Measurements from ENCODE around the gene C1QL2.

The C1QL2 gene

DNA sequence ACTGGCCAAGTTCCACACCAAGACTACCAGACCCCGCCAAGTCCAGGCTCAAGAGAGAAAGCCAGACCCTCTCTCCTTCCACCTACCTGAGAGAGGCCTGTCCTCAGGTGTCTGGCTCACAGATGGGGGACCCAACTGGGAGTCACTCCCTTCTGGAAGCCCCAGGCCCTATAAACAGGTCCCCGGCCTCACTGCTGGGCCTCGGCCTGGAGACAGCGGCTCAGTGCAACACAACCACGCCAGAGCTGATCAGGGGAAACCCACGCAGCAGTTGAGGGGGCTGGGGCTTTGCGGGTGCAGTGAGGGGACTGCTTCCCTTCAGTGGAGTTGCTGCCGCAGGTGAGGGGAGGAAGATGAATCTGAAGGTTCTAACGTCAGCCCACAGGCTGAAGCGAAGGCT lies 22.8 kb upstream of the C1QL2 start:
- intact Hi-C loops (cut with DNase I) = no loop called here
- DNase-seq = no peak

DNA sequence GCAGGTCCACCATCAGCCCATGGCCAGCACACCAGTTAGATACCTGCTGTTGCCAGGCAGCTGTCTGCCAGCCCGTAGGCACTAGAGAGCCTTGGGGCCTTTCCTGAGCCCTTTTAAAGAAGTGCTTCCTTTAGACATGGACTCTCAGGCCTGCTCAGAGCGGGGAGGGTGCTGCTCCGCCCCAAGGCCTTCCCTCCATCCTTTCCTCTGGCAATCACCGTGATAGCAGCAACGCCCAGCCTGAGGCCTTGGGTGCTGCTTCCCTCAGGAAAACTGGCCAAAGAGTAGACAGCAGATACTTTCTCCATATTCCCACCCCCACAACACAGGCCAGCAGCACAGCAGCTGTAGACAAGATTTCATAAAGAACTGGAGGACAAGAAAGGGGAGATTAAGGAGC lies 22.3 kb upstream of the C1QL2 start:
- intact Hi-C loops (cut with DNase I) = no loop called here
- DNase-seq = no peak

DNA sequence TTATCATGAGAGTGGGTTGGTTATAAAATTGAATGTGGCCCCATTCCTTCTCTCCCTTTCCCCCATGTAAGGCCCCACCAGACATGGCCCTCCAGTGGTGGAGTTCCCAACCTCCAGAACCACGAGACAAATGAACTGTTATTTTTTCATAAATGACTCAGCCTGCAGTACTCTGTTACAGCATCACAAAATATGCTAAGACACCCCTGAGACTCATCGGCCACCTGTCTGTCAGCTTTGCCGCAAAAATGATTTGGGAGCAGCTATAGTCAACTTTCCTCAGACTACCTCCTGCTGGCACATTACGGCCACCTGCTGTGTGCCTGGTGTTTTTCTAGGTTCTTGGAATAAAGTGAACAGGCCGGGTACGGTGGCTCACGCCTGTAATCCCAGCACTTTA lies 21.4 kb upstream of the C1QL2 start:
- intact Hi-C loops (cut with DNase I) = no loop called here
- no peak for DNase-seq

DNA sequence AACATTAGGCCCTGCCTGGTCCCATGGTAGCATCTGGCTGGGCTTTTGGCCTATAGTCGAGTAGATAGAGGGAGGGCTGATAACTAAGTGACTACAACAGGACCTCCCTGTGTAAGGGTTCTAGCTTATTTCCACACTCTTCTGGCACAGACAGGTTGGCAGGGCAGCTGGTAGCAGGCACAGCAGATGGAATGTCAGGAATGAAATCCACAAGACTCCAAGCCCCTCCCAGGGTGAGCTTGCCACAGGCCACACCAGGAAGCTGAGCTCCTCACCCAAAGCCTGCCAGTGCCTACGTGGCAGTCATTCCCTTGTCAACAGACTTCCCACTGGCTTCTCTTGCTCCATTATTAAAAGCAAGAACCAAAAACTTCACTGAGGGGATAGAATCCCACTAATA lies 20.7 kb upstream of the C1QL2 start:
- intact Hi-C loops (cut with DNase I) = no loop called here

DNA sequence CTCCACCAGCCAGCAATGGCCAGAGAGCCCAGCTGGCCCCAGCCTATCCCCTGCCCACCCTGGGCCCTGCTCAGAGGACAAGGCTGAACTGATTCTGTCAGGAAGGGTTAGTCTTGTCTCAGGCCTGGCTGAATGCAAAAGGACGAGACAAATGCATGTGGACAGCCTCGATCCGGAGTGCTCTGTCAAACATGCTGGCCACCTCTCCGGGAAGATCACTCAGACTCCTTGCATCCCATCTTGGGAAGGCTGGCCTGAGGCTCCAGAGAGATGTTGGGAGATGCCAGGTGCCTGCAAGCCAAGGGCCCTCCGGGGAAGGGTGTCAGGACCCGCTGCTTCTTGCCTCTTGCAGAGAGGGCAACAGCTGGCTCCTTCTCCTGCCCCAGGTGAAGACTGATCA lies 20.2 kb upstream of the C1QL2 start:
- DNase-seq = no peak
- intact Hi-C loops (cut with DNase I) = no loop called here

More for the DNA sequence above, 20.7 kb upstream of the C1QL2 start:
- no peak for DNase-seq

DNA sequence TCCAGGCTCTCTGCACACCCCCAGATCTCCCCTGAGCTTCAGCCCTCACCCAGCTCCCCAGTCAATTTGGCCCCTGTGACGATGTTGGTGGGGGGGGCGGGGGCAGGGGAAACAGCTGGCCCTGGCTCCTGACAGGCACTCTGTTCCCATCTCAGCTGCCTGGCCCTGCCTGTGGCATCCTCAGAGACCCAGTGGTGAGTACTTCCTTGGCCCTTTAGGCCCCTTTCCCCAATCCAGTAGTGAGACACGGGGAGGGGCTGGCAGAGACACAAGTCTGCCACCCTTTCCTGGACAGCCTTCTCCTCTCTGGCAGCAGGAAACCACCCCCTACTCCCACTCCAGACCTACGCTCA lies 19.3 kb upstream of the C1QL2 start:
- DNase-seq = no peak
- intact Hi-C loops (cut with DNase I) = no loop called here

DNA sequence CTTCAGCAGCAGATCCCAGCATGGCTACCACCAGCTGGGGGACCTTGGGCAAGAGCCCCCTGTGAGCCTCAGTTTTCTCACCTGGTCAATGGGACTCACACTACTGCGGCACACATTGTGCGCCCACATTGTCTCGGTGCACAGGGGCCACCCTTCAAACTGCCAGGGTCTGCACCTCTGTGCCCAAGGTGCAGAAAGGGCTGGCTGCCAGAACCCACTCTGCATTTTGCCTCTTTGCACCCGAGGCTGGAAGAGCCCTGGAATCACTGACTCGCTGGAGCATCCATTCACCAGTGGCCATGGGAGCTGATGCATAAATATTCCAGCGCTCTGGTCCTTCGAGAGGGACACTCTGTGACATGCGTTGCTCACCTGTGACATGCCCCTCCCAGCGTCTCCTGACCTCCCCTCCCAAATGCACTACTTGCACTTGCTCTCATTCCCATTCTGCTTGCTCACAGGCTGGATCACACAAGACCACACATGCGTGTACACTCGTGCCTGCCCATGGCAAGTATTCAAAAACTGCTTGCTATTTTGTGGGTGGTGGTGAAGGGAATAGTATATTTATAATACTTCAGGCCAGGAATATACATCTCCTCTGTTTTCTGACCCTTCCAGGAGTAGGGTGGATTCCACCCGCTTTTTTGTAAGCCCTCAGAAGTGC lies 18.8 kb upstream of the C1QL2 start:
- intact Hi-C loops (cut with DNase I) = no loop called here
- no peak for DNase-seq

DNA sequence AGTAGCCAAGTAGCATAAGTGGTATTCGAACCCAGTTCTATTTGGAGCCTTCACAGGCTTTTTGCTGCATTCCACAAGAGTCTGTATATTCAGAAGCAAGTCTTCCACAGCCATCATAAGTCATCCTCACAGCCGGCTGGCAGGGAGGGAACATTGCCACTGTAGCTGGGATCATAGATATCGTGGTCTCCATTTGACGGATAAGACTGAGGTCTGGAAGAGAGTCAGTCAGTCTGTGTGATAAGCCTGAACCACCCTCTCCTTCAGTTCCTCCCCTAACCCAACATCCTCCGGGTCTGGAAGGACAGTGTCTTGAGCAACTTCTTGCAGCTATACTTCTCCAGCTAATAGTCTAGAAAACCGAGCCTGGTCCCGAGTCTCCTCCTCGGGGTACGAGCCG lies 17.0 kb upstream of the C1QL2 start:
- DNase-seq = no peak
- intact Hi-C loops (cut with DNase I) = no loop called here

DNA sequence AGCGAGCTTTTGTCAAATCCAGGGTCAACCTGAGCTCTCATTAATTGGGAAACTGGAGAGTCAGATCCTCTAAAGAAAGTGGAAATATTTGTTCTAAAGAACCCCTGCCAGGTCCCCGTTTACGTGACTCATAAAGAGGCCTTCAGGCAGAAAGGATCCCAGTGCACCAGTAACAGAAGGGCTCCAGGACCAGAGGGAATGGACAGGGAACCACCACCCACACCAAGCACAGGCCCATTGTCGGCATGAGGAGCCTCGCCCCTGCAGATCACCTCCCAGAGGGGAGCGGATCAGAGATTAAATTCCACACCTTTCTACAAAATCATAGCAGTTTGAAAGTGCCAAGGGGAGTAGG lies 16.4 kb upstream of the C1QL2 start:
- DNase-seq = no peak
- intact Hi-C loops (cut with DNase I) = no loop called here

DNA sequence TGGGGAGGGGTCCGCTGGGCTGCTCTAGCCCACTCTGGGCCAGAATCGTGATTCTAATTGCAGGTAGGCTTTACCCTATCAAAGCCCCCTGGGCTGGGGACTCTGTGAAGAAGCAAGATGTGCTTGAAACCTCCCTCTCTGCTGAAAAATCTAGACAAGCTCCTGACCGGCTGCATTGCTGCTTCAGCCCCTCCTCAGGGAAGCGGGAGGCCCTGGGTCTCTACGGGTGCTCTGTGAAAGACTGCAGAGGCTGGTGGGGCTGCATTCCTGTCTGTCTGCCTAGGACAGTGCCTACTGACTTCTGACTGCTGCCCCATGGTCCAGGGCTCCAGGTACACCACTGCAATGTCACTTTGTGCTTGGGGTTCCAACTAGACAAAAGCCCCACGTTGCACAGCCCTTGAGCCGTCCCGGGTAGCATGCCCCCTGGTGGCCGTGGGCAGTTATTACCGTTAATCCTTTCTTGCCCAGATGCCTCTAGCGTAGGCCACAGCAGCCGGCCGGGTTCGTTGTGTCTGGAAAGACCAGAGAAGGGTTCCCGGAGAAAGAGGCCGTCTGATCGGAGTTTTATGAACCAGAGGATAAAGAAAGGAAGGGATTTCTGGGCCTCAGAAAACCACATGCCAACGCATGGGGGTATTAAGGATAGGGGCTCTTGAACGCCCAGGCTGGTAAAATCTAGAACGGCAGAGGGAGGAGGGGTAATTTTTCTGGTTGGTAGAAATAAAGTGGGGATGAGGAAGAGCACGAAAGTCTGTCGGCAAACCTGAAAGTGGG lies 15.9 kb upstream of the C1QL2 start:
- intact Hi-C loops (cut with DNase I) = no loop called here
- DNase-seq = peak in 41 of 42 donors; percentile 9 to 81 (median 59)

DNA sequence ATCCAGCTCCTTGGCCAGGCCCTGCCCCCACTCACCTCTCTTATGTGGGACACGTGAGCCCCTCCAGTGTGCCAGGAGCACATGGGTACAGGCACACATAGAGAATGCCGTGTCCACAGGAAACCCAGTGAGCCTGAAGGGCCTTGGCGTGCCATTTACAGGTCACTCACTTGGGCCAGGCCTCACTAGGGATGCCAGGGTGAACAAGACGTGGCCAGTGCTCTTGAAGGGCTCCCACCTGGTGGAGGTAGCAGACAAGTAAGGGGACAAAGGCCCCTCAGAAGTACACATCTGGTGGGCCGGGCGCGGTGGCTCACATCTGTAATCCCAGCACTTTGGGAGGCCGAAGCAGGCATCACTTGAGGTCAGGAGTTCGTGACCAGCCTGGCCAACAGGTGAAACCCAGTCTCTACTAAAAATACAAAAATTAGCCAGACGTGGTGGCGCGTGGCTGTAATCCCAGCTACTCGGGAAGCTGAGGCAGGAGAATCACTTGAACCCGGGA lies 15.1 kb upstream of the C1QL2 start:
- DNase-seq = no peak
- intact Hi-C loops (cut with DNase I) = no loop called here

DNA sequence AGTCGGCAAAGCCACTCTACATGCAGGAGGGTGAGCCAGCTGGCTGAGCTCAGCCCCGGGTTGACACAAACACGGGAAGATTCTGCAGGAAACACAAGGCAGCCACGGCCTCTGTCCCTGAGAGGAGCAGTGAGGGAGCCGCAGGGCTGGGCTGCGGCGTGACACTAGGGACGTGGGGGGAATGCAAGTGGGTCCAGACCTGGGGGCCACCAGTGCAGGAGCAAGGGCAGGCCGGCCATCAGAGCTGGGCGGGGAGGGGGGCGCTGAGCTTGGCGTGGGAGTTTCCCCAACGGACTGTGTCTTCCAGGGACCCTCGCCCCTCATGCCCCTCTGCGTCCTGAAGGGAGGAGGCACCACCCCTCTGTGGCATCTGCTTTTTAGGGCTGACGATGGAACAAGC lies 12.0 kb upstream of the C1QL2 start:
- intact Hi-C loops (cut with DNase I) = no loop called here

DNA sequence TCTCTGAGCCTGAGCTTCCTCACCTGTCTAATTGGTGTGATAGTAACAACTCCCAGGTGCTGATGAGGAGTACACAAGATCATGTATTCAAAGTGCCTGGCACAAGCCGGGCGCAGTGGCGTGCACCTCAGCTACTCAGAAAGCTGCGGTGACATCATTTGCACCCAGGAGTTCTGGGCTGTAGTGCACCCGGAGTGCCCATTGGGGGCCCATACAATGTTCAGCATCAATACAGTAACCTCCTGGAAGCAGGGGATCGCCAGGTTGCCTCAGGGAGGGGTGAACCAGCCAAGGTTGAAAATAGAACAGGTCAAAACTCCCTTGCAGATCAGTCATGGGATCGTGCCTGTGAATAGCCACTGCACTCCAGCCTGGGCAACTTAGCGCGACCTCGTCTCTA lies 11.2 kb upstream of the C1QL2 start:
- intact Hi-C loops (cut with DNase I) = no loop called here
- no peak for DNase-seq

More for the DNA sequence above, 12.0 kb upstream of the C1QL2 start:
- no peak for DNase-seq

DNA sequence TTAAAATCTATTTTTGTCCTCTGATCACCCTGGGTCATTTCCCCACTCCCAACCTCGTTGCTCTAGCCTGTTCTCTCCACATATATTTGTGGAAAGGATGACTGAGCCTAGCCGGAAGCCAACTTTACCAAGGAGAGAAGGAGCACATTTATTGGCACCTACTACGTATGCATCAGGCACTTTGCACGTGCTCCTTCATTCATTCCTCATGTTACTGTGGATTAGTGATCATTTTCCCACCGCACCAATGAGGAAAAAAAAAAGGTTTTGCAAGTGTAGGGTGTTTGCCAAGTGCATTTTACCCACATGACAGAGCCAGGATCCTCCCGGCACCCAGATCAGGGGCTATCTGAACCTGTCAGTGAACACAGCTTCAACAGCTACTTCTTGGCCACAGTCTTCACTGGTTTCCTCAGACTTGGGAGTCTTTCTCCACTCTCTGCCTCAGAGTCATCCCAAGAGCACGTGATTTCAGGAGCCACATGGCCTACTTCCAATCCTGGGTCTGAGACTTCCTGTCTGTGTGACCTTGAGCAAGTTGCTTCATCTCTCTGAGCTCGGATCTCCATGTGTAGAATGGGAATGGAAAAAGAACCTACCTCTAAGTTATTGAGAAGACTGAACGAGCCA lies 1.9 kb upstream of the C1QL2 start:
- intact Hi-C loops (cut with DNase I) = no loop called here

DNA sequence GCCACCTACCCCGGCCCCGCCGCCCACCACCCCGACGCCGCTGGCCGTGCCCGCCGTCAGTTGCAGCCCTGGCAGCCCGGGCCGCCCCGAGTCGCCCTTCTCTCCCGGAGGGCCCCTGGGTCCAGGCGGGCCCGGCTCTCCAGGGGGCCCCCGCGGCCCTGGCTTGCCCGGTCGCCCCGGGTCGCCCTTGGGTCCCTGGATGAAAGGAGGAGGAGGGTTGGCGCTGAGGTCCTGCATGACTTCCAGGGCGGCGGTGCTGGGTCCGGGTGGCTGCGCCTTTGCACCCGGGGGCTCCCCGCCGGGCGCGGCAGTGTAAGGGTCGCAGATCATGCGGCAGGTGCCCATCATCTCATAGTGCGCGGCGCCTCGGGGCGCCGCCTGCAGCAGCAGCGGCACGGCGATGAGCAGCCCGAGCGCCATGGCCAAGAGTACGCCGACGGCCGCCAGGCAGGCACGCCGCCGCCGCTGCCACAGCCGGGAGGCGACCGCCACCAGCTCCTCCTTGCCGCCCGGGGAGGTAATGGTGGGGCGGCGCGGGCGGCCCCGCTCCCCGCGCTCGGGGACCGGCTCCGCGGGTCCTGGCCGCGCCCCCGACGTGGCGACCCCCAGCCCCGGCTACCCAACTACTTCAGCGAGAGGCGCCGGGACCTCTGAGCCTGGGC lies 570 bp downstream of the C1QL2 start:
- intact Hi-C loops (cut with DNase I) = no loop called here
- no peak for DNase-seq

More for the DNA sequence above, 1.9 kb upstream of the C1QL2 start:
- no peak for DNase-seq

DNA sequence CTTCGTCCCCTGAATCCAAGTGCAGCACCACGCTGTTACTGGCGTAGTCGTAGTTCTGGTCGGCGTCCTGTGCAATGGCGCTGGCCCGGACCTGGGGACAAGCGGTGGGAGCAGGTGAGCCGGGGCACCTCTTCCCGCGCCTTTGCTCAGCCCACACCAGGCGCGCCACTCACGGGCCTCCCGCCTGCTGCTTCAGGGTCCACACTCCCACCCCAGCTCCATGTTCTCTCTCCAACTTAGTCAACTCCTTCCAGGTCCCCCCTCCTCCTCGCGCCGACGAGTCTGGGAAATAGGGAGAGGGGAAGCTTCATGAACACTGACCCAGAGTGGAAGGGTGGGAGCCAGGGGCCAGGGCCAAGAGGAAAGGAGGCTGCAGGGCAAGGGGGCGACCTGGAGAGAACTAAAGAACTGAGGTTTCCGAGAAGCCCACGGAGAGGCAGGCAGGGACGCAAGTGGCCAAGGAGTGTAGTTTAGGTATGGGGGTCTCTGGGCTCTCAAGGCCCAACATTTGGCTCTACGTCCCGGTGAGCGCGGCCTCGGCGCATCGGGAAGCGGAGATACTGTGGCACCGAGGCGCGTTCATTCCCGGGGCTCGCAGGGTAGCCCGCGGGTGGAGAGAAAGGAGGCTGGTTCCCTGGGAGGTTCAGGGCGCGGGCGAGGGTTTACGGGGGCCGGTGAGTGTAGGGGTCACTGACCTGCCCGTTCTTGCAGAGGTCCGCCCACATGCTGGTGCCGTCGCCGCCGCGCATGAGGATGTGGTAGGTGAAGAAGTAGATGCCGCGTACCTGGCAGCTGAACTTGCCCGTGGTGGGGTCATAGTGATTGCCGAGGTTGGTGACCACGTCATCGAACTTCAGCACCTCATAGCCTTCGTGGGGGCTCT lies 1.4 kb downstream of the C1QL2 start:
- intact Hi-C loops (cut with DNase I) = no loop called here

DNA sequence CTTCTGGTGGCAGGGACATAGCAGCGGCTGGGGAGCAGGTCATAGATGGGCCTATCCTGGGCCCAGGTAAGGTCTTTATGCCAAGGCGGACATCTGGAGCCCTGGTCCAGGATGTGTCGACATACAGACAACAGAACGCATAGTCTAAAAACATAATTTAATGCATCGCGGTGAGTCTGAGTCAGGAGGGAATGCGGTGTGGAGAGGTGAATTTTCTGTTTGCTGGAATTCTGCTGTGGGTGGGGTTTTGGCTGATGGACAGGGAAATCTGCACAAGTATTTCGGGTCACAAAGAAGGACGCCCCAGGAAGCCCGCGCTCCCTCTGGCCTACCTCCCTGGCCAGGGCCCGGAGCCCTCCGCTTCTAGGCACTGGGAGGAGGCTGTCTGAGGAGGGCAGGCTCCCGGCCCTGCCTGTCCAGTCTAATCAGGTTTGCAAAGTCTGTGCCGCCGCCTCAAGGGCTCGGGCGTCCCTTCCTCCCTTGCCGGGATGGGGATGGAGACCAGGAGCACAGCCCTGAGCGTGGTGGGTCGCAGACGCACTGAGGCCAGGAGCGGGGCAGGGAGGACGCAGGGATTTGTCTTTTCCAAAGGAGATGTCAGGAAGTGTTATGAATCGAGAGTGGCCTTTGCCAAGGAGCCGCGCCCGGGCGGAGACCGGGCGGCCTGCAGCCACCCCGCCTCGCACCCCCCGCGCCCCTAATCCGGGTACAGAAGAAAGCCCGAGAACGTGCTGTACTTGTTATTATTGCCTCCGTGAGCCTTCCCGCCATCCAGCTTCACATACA lies 2.3 kb downstream of the C1QL2 start:
- intact Hi-C loops (cut with DNase I) = no loop called here
- DNase-seq = no peak

More for the DNA sequence above, 1.4 kb downstream of the C1QL2 start:
- DNase-seq = no peak

DNA sequence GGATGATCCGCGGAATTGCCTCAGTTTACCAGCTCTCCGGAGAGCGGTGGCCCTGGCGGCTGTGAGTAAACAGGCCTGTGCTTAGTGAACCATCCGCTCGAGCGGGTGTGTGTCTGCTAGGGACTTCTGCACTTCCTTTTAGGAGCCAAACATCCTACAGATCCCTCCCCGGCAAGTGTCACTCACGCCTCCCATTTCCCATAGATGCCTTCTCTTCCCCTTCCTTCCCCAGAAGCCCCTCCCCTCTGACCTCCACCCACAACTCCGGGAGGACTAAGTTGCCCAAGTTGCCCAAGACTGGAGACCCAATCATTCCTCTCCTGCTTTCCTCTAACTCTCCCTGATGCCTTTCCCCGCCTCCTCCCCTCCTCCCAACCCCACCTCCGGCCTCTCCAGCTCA lies 2.9 kb downstream of the C1QL2 start:
- intact Hi-C loops (cut with DNase I) = no loop called here
- no peak for DNase-seq

Data from head of caudate nucleus (tissue), 42 donors.